ENCODE results near the gene DOP1B.

DOP1B gene

DNA sequence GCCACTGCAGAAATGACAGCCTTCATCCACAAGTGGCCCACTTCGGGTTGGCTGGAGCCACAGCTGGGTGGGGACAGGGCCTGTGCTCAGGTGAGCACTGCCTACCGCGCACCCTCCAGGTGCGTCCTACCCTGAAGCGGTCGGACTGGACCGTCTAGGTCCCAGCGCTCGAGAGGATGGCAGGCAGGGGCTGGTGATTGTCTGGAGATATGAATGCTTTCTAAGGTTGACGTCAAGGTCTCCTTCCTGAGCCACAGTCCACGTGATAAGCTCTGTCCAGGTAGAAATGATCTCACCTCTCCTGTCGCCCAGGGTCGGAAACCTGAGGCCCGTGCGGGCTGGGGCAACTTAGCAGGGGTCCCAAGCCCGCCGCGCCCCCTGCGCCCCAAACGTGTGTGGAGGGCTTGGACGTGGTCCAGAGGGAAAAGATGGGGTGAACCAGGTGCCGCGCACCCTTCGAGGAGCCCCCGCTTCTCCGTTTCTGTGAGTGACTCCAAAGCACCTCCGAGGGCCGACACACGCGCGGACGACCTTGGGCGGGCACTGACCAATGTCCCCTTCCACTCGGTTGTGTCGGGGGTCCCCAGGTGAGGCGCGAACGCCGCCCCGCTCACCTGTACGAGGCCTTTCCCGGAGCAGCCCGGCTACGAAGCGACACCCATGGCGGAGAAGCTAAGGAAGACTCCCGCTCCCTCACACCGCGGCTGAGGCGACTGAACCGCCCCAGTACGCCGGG lies 853 bp upstream of the DOP1B start:
- Histone ChIP-seq H3K27me3 (ENCODE audit: control insufficient read depth in 2 of 2, insufficient read depth in 2 of 2, low read length in 2 of 2) (no peaks in the 10 kb centered on the region), H3K27ac (ENCODE audit: low read depth in 2 of 2, low read length in 2 of 2) (peak overlapping the region; percentile 90 to 91)

GRCh38 chr21:36156339-36156814 lies 247 bp upstream of the DOP1B start:
- Histone ChIP-seq H3K9ac (ENCODE audit: low read depth in 1 of 2, low read length in 2 of 2) (peak overlapping the region in 1 of 2 donors; percentile 98), H3K36me3 (ENCODE audit: control insufficient read depth in 2 of 2, insufficient read depth in 2 of 2, low read length in 2 of 2) (no peaks in the 10 kb centered on the region), H3K4me1 (ENCODE audit: control insufficient read depth in 2 of 2, insufficient read depth in 2 of 2, low read length in 2 of 2) (peaks cover 11 to 41% of the 10 kb centered on the region in 2 donors), H3K27ac (ENCODE audit: low read depth in 2 of 2, low read length in 2 of 2) (peak overlapping the region; percentile 95 to 96), H3K9me3 (ENCODE audit: control insufficient read depth in 2 of 2, low read length in 2 of 2) (no peaks in the 10 kb centered on the region), H3K27me3 (ENCODE audit: control insufficient read depth in 2 of 2, insufficient read depth in 2 of 2, low read length in 2 of 2) (no peaks in the 10 kb centered on the region), H3K4me3 (ENCODE audit: low read length in 2 of 2) (peak overlapping the region; percentile 82 to 98)

More for the DNA sequence above, 853 bp upstream of the DOP1B start:
- Histone ChIP-seq H3K9ac (ENCODE audit: low read depth in 1 of 2, low read length in 2 of 2) (peak overlapping the region; percentile 89 to 98), H3K4me1 (ENCODE audit: control insufficient read depth in 2 of 2, insufficient read depth in 2 of 2, low read length in 2 of 2) (peaks cover 11 to 37% of the 10 kb centered on the region in 2 donors), H3K4me3 (ENCODE audit: low read length in 2 of 2) (peak overlapping the region; percentile 82 to 98), H3K36me3 (ENCODE audit: control insufficient read depth in 2 of 2, insufficient read depth in 2 of 2, low read length in 2 of 2) (no peaks in the 10 kb centered on the region), H3K9me3 (ENCODE audit: control insufficient read depth in 2 of 2, low read length in 2 of 2) (no peaks in the 10 kb centered on the region)

DNA sequence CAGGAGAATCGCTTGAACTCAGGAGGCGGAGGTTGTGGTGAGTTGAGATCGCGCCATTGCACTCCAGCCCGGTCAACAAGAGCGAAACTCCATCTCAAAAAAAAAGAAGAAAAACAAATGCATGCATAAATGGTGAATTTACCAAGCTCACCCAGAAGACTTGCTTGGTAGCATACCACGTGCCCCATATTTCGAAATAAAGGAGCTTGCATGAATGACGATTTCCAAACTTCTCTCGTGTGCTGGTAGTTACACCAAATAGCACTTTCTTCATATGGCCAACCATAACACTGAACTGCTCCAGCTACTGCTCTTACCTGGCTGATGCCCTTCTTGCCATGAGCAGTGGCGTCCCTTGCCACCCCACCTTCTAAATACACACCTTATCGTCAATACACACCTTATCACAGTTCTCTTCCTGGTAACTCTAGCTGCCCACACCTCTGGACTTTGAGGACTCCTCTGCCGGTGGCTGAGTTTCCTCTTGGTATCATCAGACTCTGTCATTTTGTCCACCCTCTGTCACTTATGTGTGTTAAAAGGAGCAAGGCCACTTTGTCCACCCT lies 2.8 kb downstream of the DOP1B start:
- H3K4me1 ChIP-seq (ENCODE audit: control insufficient read depth in 2 of 2, insufficient read depth in 2 of 2, low read length in 2 of 2): peaks cover 23 to 65% of the 10 kb centered on the region in 2 donors
- no peaks in the 10 kb centered on the region for H3K36me3 ChIP-seq (ENCODE audit: control insufficient read depth in 2 of 2, insufficient read depth in 2 of 2, low read length in 2 of 2)
- H3K9me3 ChIP-seq (ENCODE audit: control insufficient read depth in 2 of 2, low read length in 2 of 2): no peaks in the 10 kb centered on the region
- no peaks in the 10 kb centered on the region for H3K27me3 ChIP-seq (ENCODE audit: control insufficient read depth in 2 of 2, insufficient read depth in 2 of 2, low read length in 2 of 2)
- peak overlapping the region in 1 of 2 donors; percentile 50 for H3K9ac ChIP-seq (ENCODE audit: low read depth in 1 of 2, low read length in 2 of 2)
- peak overlapping the region; percentile 48 to 73 for H3K27ac ChIP-seq (ENCODE audit: low read depth in 2 of 2, low read length in 2 of 2)
- peak overlapping the region; percentile 8 to 32 for H3K4me3 ChIP-seq (ENCODE audit: low read length in 2 of 2)

DNA sequence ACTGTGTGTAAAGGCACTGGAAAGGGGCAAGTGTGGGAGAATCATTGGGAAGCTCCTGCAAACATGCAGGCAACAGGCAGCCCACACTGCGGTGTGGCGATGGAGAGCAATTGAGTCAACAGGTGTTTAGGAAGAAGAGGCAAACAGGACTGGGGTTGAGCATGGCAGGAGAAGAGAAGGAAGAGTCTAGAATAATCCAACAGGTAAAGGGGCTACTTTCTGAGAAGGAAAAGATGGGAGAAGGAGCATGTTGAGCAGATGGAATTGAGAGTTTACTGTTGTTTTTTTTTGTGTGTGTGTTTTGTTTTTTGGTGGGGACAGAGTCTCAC lies 4.2 kb downstream of the DOP1B start:
- Histone ChIP-seq H3K27me3 (ENCODE audit: control insufficient read depth in 2 of 2, insufficient read depth in 2 of 2, low read length in 2 of 2) (no peaks in the 10 kb centered on the region), H3K9me3 (ENCODE audit: control insufficient read depth in 2 of 2, low read length in 2 of 2) (no peaks in the 10 kb centered on the region), H3K4me1 (ENCODE audit: control insufficient read depth in 2 of 2, insufficient read depth in 2 of 2, low read length in 2 of 2) (peaks cover 22 to 63% of the 10 kb centered on the region in 2 donors), H3K27ac (ENCODE audit: low read depth in 2 of 2, low read length in 2 of 2) (no peak overlapping the region), H3K9ac (ENCODE audit: low read depth in 1 of 2, low read length in 2 of 2) (no peak overlapping the region), H3K36me3 (ENCODE audit: control insufficient read depth in 2 of 2, insufficient read depth in 2 of 2, low read length in 2 of 2) (peaks cover 3 to 5% of the 10 kb centered on the region in 2 donors), H3K4me3 (ENCODE audit: low read length in 2 of 2) (no peak overlapping the region)

DNA sequence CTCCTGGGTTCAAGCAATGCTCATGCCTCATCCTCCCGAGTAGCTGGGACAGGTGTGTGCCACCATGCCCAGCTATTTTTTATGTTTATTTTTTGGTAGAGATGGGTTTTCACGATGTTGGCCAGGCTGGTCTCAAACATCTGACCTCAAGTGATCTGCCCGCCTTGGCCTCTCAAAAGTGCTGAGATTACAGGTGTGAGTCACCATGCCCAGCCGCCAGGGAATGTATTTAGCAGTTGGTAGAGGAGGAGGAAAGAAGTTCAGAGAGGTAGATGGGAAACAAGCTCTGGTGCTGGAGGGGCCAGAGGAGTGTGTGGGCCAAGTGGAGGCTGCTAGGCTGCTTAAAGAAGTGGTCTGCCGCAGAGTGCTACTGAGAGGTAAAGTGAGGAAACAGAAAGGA lies 6.0 kb downstream of the DOP1B start:
- Histone ChIP-seq H3K9ac (ENCODE audit: low read depth in 1 of 2, low read length in 2 of 2) (no peak overlapping the region), H3K36me3 (ENCODE audit: control insufficient read depth in 2 of 2, insufficient read depth in 2 of 2, low read length in 2 of 2) (peaks cover 3 to 9% of the 10 kb centered on the region in 2 donors), H3K4me1 (ENCODE audit: control insufficient read depth in 2 of 2, insufficient read depth in 2 of 2, low read length in 2 of 2) (peaks cover 23 to 66% of the 10 kb centered on the region in 2 donors), H3K27me3 (ENCODE audit: control insufficient read depth in 2 of 2, insufficient read depth in 2 of 2, low read length in 2 of 2) (no peaks in the 10 kb centered on the region), H3K27ac (ENCODE audit: low read depth in 2 of 2, low read length in 2 of 2) (peak overlapping the region; percentile 32 to 51), H3K9me3 (ENCODE audit: control insufficient read depth in 2 of 2, low read length in 2 of 2) (no peaks in the 10 kb centered on the region), H3K4me3 (ENCODE audit: low read length in 2 of 2) (no peak overlapping the region)

GRCh38 chr21:36163750-36164741 lies 7.4 kb downstream of the DOP1B start:
- Histone ChIP-seq H3K27me3 (ENCODE audit: control insufficient read depth in 2 of 2, insufficient read depth in 2 of 2, low read length in 2 of 2) (no peaks in the 10 kb centered on the region), H3K4me3 (ENCODE audit: low read length in 2 of 2) (peak overlapping the region in 1 of 2 donors; percentile 22), H3K36me3 (ENCODE audit: control insufficient read depth in 2 of 2, insufficient read depth in 2 of 2, low read length in 2 of 2) (peaks cover 5 to 16% of the 10 kb centered on the region in 2 donors), H3K9ac (ENCODE audit: low read depth in 1 of 2, low read length in 2 of 2) (peak overlapping the region in 1 of 2 donors; percentile 34), H3K27ac (ENCODE audit: low read depth in 2 of 2, low read length in 2 of 2) (peak overlapping the region; percentile 64 to 70), H3K4me1 (ENCODE audit: control insufficient read depth in 2 of 2, insufficient read depth in 2 of 2, low read length in 2 of 2) (peaks cover 22 to 60% of the 10 kb centered on the region in 2 donors), H3K9me3 (ENCODE audit: control insufficient read depth in 2 of 2, low read length in 2 of 2) (no peaks in the 10 kb centered on the region)

- Histone ChIP-seq H3K9me3 (ENCODE audit: control insufficient read depth in 2 of 2, low read length in 2 of 2) (no peaks in the 10 kb centered on the region), H3K4me1 (ENCODE audit: control insufficient read depth in 2 of 2, insufficient read depth in 2 of 2, low read length in 2 of 2) (peaks cover 22 to 50% of the 10 kb centered on the region in 2 donors), H3K4me3 (ENCODE audit: low read length in 2 of 2) (no peak overlapping the region), H3K9ac (ENCODE audit: low read depth in 1 of 2, low read length in 2 of 2) (peak overlapping the region in 1 of 2 donors; percentile 3), H3K27me3 (ENCODE audit: control insufficient read depth in 2 of 2, insufficient read depth in 2 of 2, low read length in 2 of 2) (no peaks in the 10 kb centered on the region), H3K36me3 (ENCODE audit: control insufficient read depth in 2 of 2, insufficient read depth in 2 of 2, low read length in 2 of 2) (peaks cover 15 to 26% of the 10 kb centered on the region in 2 donors), H3K27ac (ENCODE audit: low read depth in 2 of 2, low read length in 2 of 2) (no peak overlapping the region)
Measured at GRCh38 chr21:36165356-36165755, 8.7 kb downstream of the DOP1B start.

DNA sequence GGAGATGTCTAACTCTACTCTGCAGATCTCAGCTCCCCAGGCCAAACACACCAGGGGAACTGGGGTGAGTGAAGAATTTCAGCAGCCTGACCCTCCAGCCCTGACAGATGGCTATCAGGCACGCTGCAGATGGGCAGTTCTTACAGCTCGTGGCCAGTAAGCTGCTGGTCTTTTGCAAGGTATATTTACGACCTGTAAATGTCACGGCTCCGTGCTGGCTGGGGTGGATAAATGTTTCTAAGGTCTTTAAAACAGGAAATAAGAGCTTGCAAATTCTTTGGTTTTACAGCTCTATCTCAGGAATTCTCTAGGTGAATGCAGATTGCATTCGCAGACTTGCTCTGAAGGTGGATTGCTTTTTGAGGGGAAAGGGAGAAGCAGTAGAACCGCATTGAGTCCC lies 10.1 kb downstream of the DOP1B start:
- Histone ChIP-seq H3K4me1 (ENCODE audit: control insufficient read depth in 2 of 2, insufficient read depth in 2 of 2, low read length in 2 of 2) (peaks cover 22 to 41% of the 10 kb centered on the region in 2 donors), H3K9ac (ENCODE audit: low read depth in 1 of 2, low read length in 2 of 2) (no peak overlapping the region)

DNA sequence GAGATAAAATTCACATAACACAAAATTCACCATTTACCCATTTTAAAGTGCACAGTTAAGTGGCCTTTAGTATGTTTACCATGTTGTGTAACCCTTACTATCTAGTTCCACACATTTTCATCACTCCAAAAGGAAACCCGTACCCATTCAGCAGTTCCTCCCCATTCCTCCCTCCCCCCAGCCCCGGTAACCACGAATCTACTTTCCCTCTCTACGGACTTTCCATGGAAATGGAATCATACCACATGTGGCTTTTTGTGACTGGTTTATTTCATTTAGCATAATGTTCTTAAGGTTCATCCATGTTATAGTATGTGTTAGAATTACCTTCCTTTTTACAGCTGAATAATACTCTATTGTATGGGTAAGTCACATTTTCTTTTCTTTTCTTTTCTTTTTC lies 10.9 kb downstream of the DOP1B start:
- no peaks in the 10 kb centered on the region for H3K27me3 ChIP-seq (ENCODE audit: control insufficient read depth in 2 of 2, insufficient read depth in 2 of 2, low read length in 2 of 2)
- H3K4me3 ChIP-seq (ENCODE audit: low read length in 2 of 2): no peak overlapping the region
- no peaks in the 10 kb centered on the region for H3K9me3 ChIP-seq (ENCODE audit: control insufficient read depth in 2 of 2, low read length in 2 of 2)
- peak overlapping the region; percentile 16 to 39 for H3K27ac ChIP-seq (ENCODE audit: low read depth in 2 of 2, low read length in 2 of 2)
- H3K9ac ChIP-seq (ENCODE audit: low read depth in 1 of 2, low read length in 2 of 2): no peak overlapping the region
- peaks cover 18 to 30% of the 10 kb centered on the region in 2 donors for H3K36me3 ChIP-seq (ENCODE audit: control insufficient read depth in 2 of 2, insufficient read depth in 2 of 2, low read length in 2 of 2)
- H3K4me1 ChIP-seq (ENCODE audit: control insufficient read depth in 2 of 2, insufficient read depth in 2 of 2, low read length in 2 of 2): peaks cover 22 to 34% of the 10 kb centered on the region in 2 donors

More for the DNA sequence above, 10.1 kb downstream of the DOP1B start:
- peak overlapping the region; percentile 39 to 40 for H3K27ac ChIP-seq (ENCODE audit: low read depth in 2 of 2, low read length in 2 of 2)
- no peak overlapping the region for H3K4me3 ChIP-seq (ENCODE audit: low read length in 2 of 2)
- H3K36me3 ChIP-seq (ENCODE audit: control insufficient read depth in 2 of 2, insufficient read depth in 2 of 2, low read length in 2 of 2): peaks cover 18 to 26% of the 10 kb centered on the region in 2 donors
- H3K27me3 ChIP-seq (ENCODE audit: control insufficient read depth in 2 of 2, insufficient read depth in 2 of 2, low read length in 2 of 2): no peaks in the 10 kb centered on the region
- no peaks in the 10 kb centered on the region for H3K9me3 ChIP-seq (ENCODE audit: control insufficient read depth in 2 of 2, low read length in 2 of 2)
